GM12891 (cell line): ENCODE results near the gene FZD7.

Source experiments
- PAX5 ChIP-seq: IDR thresholded peaks from 2 replicates; pipeline ENCODE4 v1.6.1; 2011; ENCODE audit warnings: low read length, moderate library complexity, mild to moderate bottlenecking; ENCODE audit not compliant: insufficient read depth, severe bottlenecking
- POLR2A ChIP-seq: IDR thresholded peaks from 2 replicates; pipeline ENCODE4 v1.6.1; 2011; ENCODE audit warnings: low read depth, low read length, control low read depth
- POLR2AphosphoS5 ChIP-seq: IDR thresholded peaks from 2 replicates; pipeline ENCODE4 v1.6.1; 2011; ENCODE audit warnings: low read depth, low read length, control low read depth
- POU2F2 ChIP-seq: IDR thresholded peaks from 2 replicates; pipeline ENCODE4 v1.6.1; 2011; ENCODE audit warnings: low read depth, mild to moderate bottlenecking, control low read depth, low read length, moderate library complexity
- SPI1 ChIP-seq: IDR thresholded peaks from 2 replicates; pipeline ENCODE4 v1.6.1; 2011; ENCODE audit warnings: low read depth, low read length, control low read depth
- TAF1 ChIP-seq: IDR thresholded peaks from 2 replicates; pipeline ENCODE4 v1.6.1; 2011; ENCODE audit warnings: low read depth, low read length, control low read depth

GRCh38 chr2:202060218-202060617 is 26.6 kb downstream of the FZD7 start:
- TF ChIP-seq POLR2A, result no peak
- no peak for TF ChIP-seq POLR2AphosphoS5
- TF ChIP-seq POU2F2, result no peak
- TF ChIP-seq TAF1, result no peak
- no peak for TF ChIP-seq SPI1
- no peak for TF ChIP-seq PAX5
